CD4-positive, alpha-beta T cell treated with Interleukin-12 subunit alpha and Interleukin-12 subunit beta, for 1 hour (primary cell): Measurements from ENCODE around the gene NAP1L3.
A peak's percentile ranks its signal among the peaks of the same experiment; 100 is the strongest.

Experiments used
- DNase-seq: peaks from one replicate; pipeline ENCODE4 v3.0.0-alpha.2; 2020

The NAP1L3 gene, protein sequence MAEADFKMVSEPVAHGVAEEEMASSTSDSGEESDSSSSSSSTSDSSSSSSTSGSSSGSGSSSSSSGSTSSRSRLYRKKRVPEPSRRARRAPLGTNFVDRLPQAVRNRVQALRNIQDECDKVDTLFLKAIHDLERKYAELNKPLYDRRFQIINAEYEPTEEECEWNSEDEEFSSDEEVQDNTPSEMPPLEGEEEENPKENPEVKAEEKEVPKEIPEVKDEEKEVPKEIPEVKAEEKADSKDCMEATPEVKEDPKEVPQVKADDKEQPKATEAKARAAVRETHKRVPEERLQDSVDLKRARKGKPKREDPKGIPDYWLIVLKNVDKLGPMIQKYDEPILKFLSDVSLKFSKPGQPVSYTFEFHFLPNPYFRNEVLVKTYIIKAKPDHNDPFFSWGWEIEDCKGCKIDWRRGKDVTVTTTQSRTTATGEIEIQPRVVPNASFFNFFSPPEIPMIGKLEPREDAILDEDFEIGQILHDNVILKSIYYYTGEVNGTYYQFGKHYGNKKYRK

DNA sequence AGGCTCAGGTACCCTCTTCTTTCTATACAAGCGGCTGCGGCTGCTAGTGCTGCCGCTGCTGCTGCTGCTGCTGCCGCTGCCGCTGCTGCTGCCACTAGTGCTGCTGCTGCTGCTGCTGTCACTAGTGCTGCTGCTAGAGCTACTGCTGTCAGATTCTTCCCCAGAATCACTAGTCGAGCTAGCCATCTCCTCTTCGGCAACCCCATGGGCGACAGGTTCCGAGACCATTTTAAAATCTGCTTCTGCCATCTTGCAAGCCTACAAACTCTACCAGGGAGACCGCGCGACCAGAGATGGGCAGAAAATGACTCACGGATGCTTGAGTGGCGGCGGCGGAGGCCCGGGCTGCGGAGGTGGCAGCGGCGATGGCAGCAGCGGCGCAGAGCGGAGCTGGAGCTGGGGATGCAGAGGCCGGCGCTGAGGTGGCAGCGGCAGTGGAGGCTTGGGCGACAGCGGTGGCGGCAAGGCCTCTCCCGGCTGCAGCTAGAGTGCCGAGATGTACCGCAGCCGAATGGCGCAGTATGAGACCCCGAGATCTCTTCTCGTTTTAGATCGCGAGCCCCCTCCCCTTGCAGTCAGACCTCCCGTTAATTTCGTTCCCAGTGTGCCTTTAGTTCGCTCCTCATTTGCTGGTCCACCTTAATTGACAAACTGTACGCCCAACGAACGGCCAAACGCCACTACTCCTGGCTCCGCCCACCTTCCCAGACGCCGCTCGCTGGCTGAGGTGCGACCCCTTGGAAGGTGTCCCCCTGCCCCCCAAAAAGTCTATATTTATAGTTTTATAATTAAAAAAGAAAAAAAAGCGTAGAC, at the start of gene NAP1L3:
NAP1L3 (minus strand) TSS at position 523 of the 813 bp plus-strand sequence; CDS start at position 249, 274 bp downstream.
- peak; percentile 69 for DNase-seq

DNA sequence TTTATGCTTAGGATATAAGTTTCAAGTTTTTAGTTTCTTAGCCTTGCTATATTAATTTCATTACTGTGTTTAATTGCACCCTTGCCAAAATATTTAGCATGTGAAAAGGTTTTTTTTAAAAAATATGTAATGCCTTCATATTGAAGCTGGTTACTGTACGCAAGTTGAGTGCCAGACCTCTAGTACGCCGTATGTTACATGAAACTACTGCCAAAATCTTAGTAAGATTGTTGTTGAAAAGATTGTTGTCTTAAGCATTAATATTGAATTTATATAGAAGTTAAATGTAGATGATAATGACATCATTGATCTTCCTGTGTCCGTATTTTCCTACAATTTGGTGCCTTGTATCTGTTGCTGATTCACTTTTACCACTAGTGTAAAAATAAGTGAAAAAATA, 37.7 kb upstream of the NAP1L3 start:
- no peak for DNase-seq

DNA sequence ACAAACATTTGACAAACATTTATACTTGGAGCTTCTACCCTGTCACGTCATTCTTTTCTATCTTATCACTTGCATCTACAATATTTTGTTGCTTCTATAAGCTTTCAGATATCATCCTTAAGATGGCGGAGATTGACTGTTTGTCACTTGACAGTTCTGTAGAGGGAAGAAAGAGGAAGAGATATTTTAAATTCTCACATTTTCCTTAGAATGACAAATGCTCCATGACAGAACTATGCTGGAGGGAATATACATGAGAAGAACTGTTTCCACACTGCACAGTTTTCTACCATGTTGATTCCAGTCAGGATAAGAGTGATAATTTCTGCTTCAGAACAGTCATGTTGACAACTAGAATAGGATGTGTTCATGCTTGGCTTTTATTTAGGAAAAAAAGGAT, 30.3 kb upstream of the NAP1L3 start:
- DNase-seq: no peak

DNA sequence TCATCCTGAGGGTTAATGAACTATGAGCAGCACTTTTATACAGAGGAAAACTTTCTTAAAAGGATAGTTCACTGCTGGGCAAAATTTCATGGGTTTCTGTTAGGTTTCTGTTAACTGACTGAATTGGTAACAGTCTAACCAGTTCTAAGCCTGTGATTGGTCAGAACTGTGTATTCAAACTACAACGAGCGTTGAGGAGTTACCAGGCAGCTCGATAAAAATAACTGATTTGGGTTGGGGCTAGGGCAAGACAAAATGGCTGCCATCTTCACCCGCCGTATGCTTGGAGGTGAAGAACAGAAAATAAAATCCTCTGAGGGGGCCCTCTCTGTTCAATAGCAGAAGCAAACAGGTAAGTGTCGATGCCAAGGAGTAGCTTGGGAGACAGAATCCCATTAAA, 22.6 kb upstream of the NAP1L3 start:
- DNase-seq: no peak

DNA sequence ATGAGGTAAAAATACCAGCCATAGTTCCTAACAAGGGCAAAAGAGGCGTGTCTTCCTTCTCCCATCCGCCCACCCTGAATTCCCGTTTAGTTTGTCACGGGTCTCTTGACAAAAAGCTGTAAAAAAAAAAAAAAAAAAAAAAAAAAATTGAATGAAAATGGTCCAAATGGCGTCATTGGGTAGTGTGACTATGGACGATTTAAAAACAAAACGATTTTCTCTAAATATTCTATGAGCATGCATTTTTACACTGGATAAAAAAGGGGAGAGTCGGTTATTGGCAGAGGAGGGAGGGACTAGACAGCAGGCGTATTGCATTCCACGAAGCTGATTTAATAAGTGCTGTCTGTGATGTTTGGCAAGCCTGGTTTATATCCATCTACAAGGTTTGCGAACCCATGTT, 492 bp upstream of the NAP1L3 start, which contains the start of gene FAM133A:
FAM133A (plus strand) TSS at position 338 of the 403 bp plus-strand sequence. CDS start 35,214 bp downstream, outside the sequence.
- peak; percentile 17 for DNase-seq

DNA sequence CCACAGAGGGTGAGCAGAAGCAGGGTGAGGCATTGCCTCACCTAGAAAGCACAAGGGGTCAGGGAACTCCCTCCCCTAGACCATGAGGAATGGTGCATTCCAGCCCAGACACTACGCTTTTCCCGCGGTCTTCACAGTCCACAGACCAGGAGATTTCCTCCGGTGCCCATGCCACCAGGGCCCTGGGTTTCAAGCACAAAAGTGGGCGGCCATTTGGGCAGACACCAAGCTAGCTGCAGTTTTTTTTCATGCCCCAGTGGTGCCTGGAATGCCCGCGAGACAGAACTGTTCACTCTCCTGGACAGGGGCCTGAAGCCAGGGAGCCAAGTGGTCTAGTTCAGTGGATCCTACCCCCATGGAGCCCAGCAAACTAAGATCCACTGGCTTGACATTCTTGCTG, 12.8 kb downstream of the NAP1L3 start:
- DNase-seq: no peak

DNA sequence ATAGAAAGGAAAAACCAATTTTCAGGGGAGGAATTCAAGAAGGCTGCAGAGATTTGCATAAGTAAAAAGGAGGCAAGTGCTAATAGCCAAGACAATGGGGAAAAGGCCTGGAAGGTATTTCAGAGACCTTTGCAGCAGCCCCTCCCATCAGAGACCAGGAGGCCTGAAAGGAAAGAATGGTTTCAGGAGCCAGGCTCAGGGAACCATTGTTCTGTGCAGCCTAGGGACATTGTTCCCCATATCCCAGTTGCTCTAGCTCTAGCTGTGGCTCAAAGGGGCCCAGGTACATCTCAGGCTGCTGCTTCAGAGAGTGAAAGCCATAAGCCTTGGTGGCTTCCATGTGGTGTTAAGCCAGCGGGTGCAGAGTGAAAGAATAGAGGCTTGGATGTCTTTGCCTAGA, 24.0 kb downstream of the NAP1L3 start:
- no peak for DNase-seq

DNA sequence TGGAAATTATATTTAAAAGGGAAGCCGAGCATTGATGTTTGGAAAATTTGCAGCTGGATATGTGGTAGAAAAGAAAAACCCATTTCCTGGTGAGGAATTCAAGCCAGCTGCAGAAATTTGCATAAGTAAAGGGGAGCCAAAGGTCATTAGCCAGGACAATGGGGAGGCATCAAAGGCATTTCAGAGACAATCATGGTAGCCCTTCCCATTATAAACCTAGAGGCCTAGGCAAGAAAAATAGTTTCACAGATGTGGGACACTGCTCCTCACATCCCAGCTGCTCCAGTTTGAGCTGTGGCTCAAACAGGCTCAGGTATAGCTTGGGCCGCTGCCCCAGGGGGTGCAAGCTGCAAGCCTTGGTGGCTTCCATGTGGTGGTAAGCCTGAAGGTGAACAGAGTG, 35.8 kb downstream of the NAP1L3 start:
- DNase-seq: no peak
